OCI-LY7 (cell line): ENCODE results near the gene ADGRD2. TPM values are rescaled to one million over a fixed set of nuclear protein-coding genes. Genes with fewer than 3 reads are reported as not detected.
A peak's percentile ranks its signal among the peaks of the same experiment; 100 is the strongest.

Experiments used
- BruUV-seq: library from RNA; stranded (reverse); fragments of 400-500 nt; replicated peaks from 2 replicates; lab custom pipeline; 2021; lab: Mats Ljungman, UMichigan
- CTCF ChIA-PET: fragments of 300-600 bp; sonication (Branson Sonifier 250); formaldehyde crosslinking; loops from one replicate; lab custom pipeline; 2022; ENCODE audit warnings: antibody characterized with exemption; ENCODE audit not compliant: unreplicated experiment; lab: Charles Lee
- POLR2A ChIA-PET: fragments of 300-600 bp; sonication (Branson Sonifier 250); formaldehyde crosslinking; loops from one replicate; lab custom pipeline; 2022; ENCODE audit warnings: antibody characterized with exemption; lab: Charles Lee
- DNase-seq: peaks from one replicate; pipeline ENCODE4 v3.0.0-alpha.2; 2015; ENCODE audit warnings: low spot score
- H2AFZ ChIP-seq: fragments of 200-600 bp; sonication (generic), shearing (Covaris generic); 2 replicates; pipeline ENCODE4 v1.6.1; 2014; ENCODE audit warnings: mild to moderate bottlenecking, antibody characterized with exemption, low read length, moderate library complexity
- H3K27ac ChIP-seq: fragments of 200-600 bp; sonication (generic); 2 replicates; pipeline ENCODE4 v1.5.1; 2014; ENCODE audit warnings: mixed run types, low read depth, mild to moderate bottlenecking, moderate library complexity, low read length, inconsistent platforms; ENCODE audit not compliant: poor library complexity, severe bottlenecking
- H3K36me3 ChIP-seq: fragments of 200-600 bp; sonication (generic); 2 replicates; pipeline ENCODE4 v1.6.1; 2014; ENCODE audit warnings: mild to moderate bottlenecking, antibody characterized with exemption, low read length, moderate library complexity, mixed read lengths; ENCODE audit not compliant: insufficient read depth
- H3K4me1 ChIP-seq: fragments of 200-600 bp; sonication (generic); 2 replicates; pipeline ENCODE4 v1.5.1; 2014; ENCODE audit warnings: mild to moderate bottlenecking, low read length; ENCODE audit not compliant: insufficient read depth, poor library complexity, severe bottlenecking
- H3K4me2 ChIP-seq: fragments of 200-600 bp; sonication (generic); 2 replicates; pipeline ENCODE4 v1.6.1; 2014; ENCODE audit warnings: mild to moderate bottlenecking, low read length
- H3K4me3 ChIP-seq: fragments of 200-600 bp; sonication (generic); 2 replicates; pipeline ENCODE4 v1.5.1; 2014; ENCODE audit warnings: mild to moderate bottlenecking, low read depth, low read length; ENCODE audit not compliant: poor library complexity, severe bottlenecking
- H3K79me2 ChIP-seq: fragments of 200-600 bp; sonication (generic); 2 replicates; pipeline ENCODE4 v1.6.1; 2016; ENCODE audit warnings: low read depth, mild to moderate bottlenecking, low read length, moderate library complexity, mixed read lengths; ENCODE audit not compliant: insufficient read depth
- H3K9me2 ChIP-seq: fragments of 200-600 bp; sonication (generic); 2 replicates; pipeline ENCODE4 v1.6.1; 2016; ENCODE audit warnings: mild to moderate bottlenecking, low read length, mixed read lengths; ENCODE audit not compliant: insufficient read depth
- H3K9me3 ChIP-seq: fragments of 200-600 bp; sonication (generic); 2 replicates; pipeline ENCODE4 v1.6.1; 2014; ENCODE audit warnings: mild to moderate bottlenecking, mixed run types, low read length, mixed read lengths
- H4K20me1 ChIP-seq: fragments of 200-600 bp; sonication (generic); 2 replicates; pipeline ENCODE4 v1.6.1; 2014; ENCODE audit warnings: mild to moderate bottlenecking, antibody characterized with exemption, low read length, moderate library complexity, mixed read lengths; ENCODE audit not compliant: insufficient read depth
- CTCF ChIP-seq: fragments of 200-600 bp; sonication (generic); conservative IDR thresholded peaks from 2 replicates; pipeline ENCODE4 v1.5.1; 2014; ENCODE audit warnings: mild to moderate bottlenecking, antibody characterized with exemption, low read length, moderate library complexity, mixed read lengths
- EZH2phosphoT487 ChIP-seq: fragments of 200-600 bp; sonication (generic); IDR thresholded peaks from 2 replicates; pipeline ENCODE4 v1.6.1; 2018; ENCODE audit warnings: low read depth, borderline replicate concordance, mild to moderate bottlenecking, mixed run types, antibody characterized with exemption, low read length, moderate library complexity, mixed read lengths
- intact Hi-C: fragments of 100-400 bp; cut with micrococcal nuclease; formaldehyde crosslinking; loops from one replicate; pipeline ENCODE4 v1.10.0; 2022; ENCODE audit not compliant: unreplicated experiment
- total RNA-seq, 2 experiments: library from RNA; depleted of rRNA in 1 of 2; stranded (reverse); fragments of >200 nt in 1 of 2; shearing (Covaris generic) in 1 of 2; gene quantifications; 2 replicates each; pipeline ENCODE4 v1.2.3, GENCODE V29; 2014 to 2022

Gene ADGRD2
- total RNA-seq, 2 experiments from 2014 or later = not detected

GRCh38 chr9:124415852-124416484 lies 34.3 kb upstream of the ADGRD2 start:
- H3K9me3 ChIP-seq = peaks cover 6% of the 10 kb centered on the region; the same call in 1 of the 2 replicates
- TF ChIP-seq EZH2phosphoT487 (no peak), CTCF (no peak)
- ChIA-PET CTCF (no interaction called here), POLR2A (interaction anchor here (0.7 to 1.2 kb wide), 2 partner anchors 15 to 16 kb away, joined by 3 read pairs; no protein-coding TSS in a partner anchor)
- H2AFZ ChIP-seq = peak overlapping the region; percentile 98
- H4K20me1 ChIP-seq = no peaks in the 10 kb centered on the region
- peak; percentile 18 for DNase-seq
- intact Hi-C loops = no loop called here
- H3K4me1 ChIP-seq = peaks cover 19% of the 10 kb centered on the region
- no peaks in the 10 kb centered on the region for H3K9me2 ChIP-seq
- peak overlapping the region; percentile 92 for H3K4me3 ChIP-seq
- peak overlapping the region; percentile 31; the same call in 1 of the 2 replicates for H3K4me2 ChIP-seq
- BruUV-seq = no TSS peak
- peaks cover 32% of the 10 kb centered on the region for H3K36me3 ChIP-seq
- H3K79me2 ChIP-seq = peaks cover 19% of the 10 kb centered on the region
- H3K27ac ChIP-seq = no peak overlapping the region

- no peaks in the 10 kb centered on the region for H3K9me2 ChIP-seq
Measured at GRCh38 chr9:124419832-124420489, 30.3 kb upstream of the ADGRD2 start.

More at GRCh38 chr9:124419832-124420489, 30.3 kb upstream of the ADGRD2 start:
- Histone ChIP-seq H4K20me1 (no peaks in the 10 kb centered on the region), H3K4me2 (no peak overlapping the region), H2AFZ (peak overlapping the region; percentile 6; the same call in 1 of the 2 replicates), H3K27ac (no peak overlapping the region), H3K79me2 (peaks cover under 1% of the 10 kb centered on the region; the same call in 1 of the 2 replicates), H3K4me1 (peaks cover 4% of the 10 kb centered on the region), H3K36me3 (no peaks in the 10 kb centered on the region), H3K9me3 (peaks cover 6% of the 10 kb centered on the region; the same call in 1 of the 2 replicates), H3K4me3 (no peak overlapping the region)
- ChIA-PET POLR2A (no interaction called here), CTCF (interaction anchor here (0.6 to 1.2 kb wide), 3 partner anchors 10 to 131 kb away, joined by 3 to 7 read pairs (median 4); no protein-coding TSS in a partner anchor)
- DNase-seq = no peak
- intact Hi-C loops = loop anchor here (1.0 to 2.0 kb wide), 4 partner anchors 27 to 291 kb away; no protein-coding TSS in a partner anchor
- BruUV-seq = no TSS peak
- peak; percentile 46; the same call in 1 of the 2 replicates for TF ChIP-seq CTCF
- no peak for TF ChIP-seq EZH2phosphoT487
